ENCODE data around the gene COG1. TPM values are rescaled to one million over a fixed set of nuclear protein-coding genes. Genes with fewer than 3 reads are reported as not detected.

The COG1 gene
- total RNA-seq, 2 experiments from 2014 or later: 23.2 to 23.6 TPM

- CTCF ChIA-PET: interaction anchor here (0.7 to 3.5 kb wide), 4 partner anchors 10 to 176 kb away, joined by 3 to 15 read pairs (median 4); a partner anchor contains a TSS
- POLR2A ChIA-PET: no interaction called here
Measured at GRCh38 chr17:73194514-73195222, 1.8 kb downstream of the COG1 start.

GRCh38 chr17:73196500-73196899, 3.6 kb downstream of the COG1 start:
- POLR2A ChIA-PET: interaction anchor here (0.5 kb wide), 1 partner anchor 15 kb away, joined by 3 read pairs; no protein-coding TSS in a partner anchor
- CTCF ChIA-PET: no interaction called here

DNA sequence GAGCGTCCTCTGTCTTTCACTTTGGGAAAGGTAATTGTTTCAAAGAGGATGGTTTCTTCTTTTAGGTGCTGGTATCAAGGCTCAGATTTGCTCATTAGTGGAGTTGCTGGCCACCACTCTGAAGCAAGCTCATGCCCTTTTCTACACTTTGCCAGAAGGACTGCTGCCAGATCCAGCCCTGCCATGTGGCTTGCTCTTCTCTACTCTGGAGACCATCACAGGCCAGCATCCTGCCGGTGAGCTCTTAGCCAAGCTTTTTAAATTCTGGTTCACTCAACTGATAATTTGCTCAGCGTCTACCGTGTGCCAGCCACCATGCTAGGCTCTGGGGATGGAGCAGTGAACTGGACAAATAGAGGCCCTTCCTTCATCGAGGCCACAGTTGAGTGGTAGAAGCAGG, 4.3 kb downstream of the COG1 start:
- ChIA-PET CTCF (no interaction called here), POLR2A (interaction anchor here (0.5 kb wide), 1 partner anchor 397 kb away, joined by 3 read pairs; no protein-coding TSS in a partner anchor)

DNA sequence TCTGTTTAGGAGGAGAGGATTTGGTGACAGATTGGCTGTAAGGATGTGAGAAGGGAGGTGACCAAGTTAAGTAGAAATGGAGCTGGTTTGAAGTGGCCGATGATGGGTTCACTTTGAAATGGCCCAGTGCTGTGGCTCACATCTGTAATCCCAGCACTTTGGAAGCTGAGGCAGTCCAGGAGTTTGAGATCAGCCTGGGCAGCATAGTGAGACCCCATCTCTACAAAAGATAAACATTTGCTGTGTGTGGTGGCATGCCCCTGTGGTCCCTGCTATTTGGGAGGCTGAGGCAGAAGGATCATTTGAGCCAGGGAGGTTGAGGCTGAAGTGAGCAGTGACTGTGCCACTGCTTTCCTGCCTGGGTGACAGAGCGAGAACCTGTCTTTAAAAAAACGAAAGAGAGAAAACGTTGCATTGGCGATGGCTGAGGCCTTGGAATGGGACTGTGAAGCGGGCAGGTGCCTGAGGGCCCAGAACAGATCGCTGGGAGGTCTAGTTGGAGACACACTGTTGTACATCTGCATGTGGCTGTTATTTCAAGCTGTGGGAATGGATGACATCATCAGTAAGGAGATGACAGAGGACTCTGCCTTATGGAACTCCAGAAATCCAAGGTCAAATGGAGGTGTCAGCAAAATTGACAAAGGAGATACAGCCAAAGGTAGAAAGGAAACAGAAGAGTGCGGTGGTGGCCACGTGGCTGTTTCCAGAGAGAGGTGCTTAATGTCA, 5.5 kb downstream of the COG1 start:
- CTCF ChIA-PET: no interaction called here
- POLR2A ChIA-PET: interaction anchor here (1.0 kb wide), 1 partner anchor 33 kb away, joined by 3 read pairs; a partner anchor contains a TSS

DNA sequence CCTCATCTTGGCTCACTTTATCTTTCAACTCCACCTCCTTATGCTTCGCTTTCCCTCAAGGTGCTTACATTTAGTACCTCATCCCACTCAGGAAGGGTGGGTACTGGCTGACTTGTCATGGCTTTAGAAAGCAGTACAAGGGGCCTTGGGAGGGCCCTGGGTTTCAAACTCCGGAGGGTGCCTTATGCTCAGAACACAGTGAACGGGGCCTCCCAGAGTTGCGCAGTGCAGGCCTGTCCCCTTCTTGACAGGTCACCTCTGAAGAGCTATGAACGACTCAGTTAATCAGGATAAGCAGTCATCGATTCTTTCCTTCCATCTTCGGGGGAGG, 6.0 kb downstream of the COG1 start:
- POLR2A ChIA-PET: interaction anchor here (1.0 kb wide), 1 partner anchor 33 kb away, joined by 3 read pairs; a partner anchor contains a TSS
- CTCF ChIA-PET: no interaction called here

DNA sequence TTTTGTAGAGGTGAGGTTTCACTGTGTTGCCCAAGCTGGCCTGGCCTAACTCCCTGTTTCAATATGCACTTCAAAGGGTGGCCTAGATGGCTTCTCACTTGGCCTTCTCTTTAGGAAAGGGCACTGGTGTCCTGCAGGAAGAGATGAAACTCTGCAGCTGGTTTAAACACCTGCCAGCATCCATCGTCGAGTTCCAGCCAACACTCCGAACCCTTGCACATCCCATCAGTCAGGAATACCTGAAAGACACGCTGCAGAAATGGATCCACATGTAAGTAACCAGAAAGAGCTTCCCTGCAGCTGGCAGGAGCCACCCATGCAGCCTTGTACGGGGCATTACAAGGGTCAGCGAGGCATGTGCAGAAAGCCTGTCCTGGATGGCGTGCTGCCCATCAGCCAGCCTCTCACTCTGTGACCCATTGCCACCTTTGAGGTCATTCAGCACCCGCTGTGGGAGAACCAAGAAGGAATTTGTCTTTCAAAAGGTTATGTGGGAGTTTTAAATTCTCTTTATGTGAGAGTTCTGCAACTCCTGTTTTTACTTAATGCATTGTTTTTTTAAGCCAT, 7.0 kb downstream of the COG1 start:
- ChIA-PET CTCF (no interaction called here), POLR2A (no interaction called here)

GRCh38 chr17:73200476-73200875, 7.6 kb downstream of the COG1 start:
- ChIA-PET CTCF (no interaction called here), POLR2A (interaction anchor here (0.6 kb wide), 2 partner anchors 31 to 281 kb away, joined by 3 to 6 read pairs; no protein-coding TSS in a partner anchor)

GRCh38 chr17:73201215-73202069, 8.6 kb downstream of the COG1 start:
- CTCF ChIA-PET: interaction anchor here (1.1 kb wide), 1 partner anchor 8 kb away, joined by 3 read pairs; no protein-coding TSS in a partner anchor
- POLR2A ChIA-PET: interaction anchor here (0.6 kb wide), 1 partner anchor 282 kb away, joined by 3 read pairs; no protein-coding TSS in a partner anchor

DNA sequence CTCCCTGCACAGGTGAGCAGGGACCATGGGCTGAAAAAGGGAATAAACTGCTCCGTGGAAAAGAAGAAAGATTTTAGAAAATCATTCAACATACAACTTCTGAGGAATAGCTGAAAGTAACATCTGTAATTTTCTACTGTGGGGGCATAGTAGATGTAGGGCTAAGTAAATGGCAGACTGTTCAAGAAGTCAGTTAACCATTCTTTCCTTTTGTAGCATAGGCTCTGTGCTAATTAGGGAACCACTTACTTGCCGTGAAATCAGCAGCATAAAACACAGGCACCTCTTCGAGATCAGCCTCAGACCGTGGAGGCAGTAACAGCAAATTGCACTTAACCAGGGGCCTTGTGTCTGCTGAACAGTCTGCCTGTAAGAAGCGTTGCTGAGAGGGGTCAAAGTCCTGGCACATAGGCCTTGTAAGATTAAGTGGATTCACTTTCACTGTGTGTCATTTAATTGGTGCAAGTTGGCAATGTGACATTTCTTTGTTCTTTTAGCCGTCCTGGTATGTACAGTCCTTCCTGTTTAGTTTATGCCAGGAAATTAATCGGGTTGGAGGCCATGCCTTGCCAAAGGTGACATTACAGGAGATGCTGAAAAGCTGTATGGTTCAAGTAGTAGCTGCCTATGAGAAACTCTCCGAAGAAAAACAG, 10.4 kb downstream of the COG1 start:
- POLR2A ChIA-PET: no interaction called here
- CTCF ChIA-PET: interaction anchor here (0.9 kb wide), 1 partner anchor 12 kb away, joined by 3 read pairs; no protein-coding TSS in a partner anchor

GRCh38 chr17:73203788-73204479, 11.1 kb downstream of the COG1 start:
- CTCF ChIA-PET: interaction anchor here (0.9 kb wide), 1 partner anchor 13 kb away, joined by 3 read pairs; no protein-coding TSS in a partner anchor
- POLR2A ChIA-PET: no interaction called here

DNA sequence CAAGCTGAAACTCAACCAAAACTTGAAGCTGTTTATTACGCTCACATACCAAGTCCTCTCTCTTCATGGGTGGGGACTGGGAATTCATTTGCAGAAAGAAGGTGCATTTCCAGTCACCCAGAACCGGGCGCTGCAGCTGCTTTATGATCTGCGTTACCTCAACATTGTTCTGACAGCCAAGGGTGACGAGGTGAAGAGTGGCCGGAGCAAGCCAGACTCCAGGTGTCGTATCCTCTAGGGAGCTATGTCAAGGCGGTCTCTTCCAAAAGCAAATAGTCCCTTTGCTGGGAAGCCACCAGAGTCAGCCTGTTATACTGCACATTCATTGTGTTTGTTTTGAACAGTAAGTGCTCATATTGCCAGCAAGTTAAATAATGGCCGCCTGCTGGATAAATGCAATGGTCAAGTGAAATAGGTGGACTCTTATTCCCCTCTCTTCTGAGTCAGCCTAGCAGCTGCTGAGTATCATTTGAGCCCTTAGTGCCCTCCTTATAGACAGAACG, 12.7 kb downstream of the COG1 start:
- CTCF ChIA-PET: no interaction called here
- POLR2A ChIA-PET: no interaction called here

GRCh38 chr17:73208139-73208827, 15.4 kb downstream of the COG1 start:
- POLR2A ChIA-PET: interaction anchor here (1.6 kb wide), 1 partner anchor 15 kb away, joined by 3 read pairs; no protein-coding TSS in a partner anchor
- CTCF ChIA-PET: no interaction called here

DNA sequence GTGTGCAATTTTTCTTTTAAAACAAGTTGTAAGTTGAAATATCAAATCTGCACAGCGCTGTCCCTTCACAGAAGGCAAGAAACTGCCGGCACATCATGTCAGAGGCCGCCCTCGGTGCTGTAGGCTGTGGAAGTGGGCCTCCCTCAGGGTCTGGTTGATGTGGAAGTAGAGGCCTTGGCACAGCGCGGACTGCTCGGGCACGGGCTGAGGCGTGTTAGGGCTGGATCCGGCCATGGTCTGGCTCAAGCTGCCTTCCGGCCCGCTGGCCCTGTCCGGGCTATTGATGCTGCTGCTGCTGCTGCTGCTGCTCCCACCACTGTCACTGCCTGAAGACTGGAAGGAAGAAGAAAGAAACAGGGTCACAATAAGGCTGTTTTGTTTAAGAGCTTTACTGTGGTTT, 16.6 kb downstream of the COG1 start:
- ChIA-PET POLR2A (no interaction called here), CTCF (interaction anchor here (0.8 kb wide), 1 partner anchor 46 kb away, joined by 3 read pairs; no protein-coding TSS in a partner anchor)

GRCh38 chr17:73210002-73210678, 17.3 kb downstream of the COG1 start:
- ChIA-PET CTCF (interaction anchor here (0.8 kb wide), 1 partner anchor 45 kb away, joined by 3 read pairs; no protein-coding TSS in a partner anchor), POLR2A (no interaction called here)

GRCh38 chr17:73211745-73212144, 18.9 kb downstream of the COG1 start:
- ChIA-PET CTCF (interaction anchor here (0.6 to 1.0 kb wide), 2 partner anchors 18 to 21 kb away, joined by 3 read pairs; no protein-coding TSS in a partner anchor), POLR2A (no interaction called here)

- ChIA-PET CTCF (no interaction called here), POLR2A (no interaction called here)
Measured at GRCh38 chr17:73214008-73214407, 21.2 kb downstream of the COG1 start.

DNA sequence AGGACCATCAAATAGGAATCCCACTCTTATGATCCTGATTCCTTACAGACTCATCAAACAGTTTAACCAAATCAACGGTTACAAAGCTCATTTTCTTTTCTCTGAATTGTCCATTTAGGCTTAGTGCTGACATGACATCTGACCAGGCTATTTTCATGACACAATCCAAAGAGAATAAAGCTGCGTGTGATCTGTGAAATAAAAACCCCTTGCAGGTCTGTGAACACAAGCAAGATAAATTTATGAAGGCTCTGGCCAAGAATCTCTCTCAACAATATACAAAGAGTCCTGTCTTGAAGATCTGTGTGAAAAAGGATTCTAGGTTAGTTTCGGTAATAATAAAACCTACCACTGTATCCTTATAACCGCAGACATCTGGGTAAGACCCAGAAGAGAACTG, 22.0 kb downstream of the COG1 start:
- CTCF ChIA-PET: no interaction called here
- POLR2A ChIA-PET: no interaction called here
